ENCODE measurements around the gene EOGT.

EOGT gene

GRCh38 chr3:69013253-69014021 lies at the start of gene EOGT:
Gene EOGT (minus strand): TSS chr3:69013684. CDS start chr3:69009846, 3,838 bp downstream.
- DNase-seq (ENCODE audit: low spot score): peak; percentile 87

- no peak for DNase-seq (ENCODE audit: low spot score)
Measured at GRCh38 chr3:69059688-69060087, 46.2 kb upstream of the EOGT start.

DNA sequence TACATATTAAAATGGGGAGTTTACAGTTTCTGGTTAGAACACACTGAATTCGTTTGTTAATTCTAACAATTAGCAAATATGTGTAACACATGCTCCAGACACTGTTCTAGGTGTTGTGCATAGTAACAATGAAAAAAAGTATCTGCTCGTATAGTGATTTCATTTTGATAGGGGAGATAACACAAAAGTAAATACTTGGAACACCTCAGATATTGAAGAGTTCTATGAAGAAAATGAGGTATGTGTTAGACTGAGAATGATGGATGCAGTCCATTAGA lies 45.4 kb upstream of the EOGT start:
- no peak for DNase-seq (ENCODE audit: low spot score)

DNA sequence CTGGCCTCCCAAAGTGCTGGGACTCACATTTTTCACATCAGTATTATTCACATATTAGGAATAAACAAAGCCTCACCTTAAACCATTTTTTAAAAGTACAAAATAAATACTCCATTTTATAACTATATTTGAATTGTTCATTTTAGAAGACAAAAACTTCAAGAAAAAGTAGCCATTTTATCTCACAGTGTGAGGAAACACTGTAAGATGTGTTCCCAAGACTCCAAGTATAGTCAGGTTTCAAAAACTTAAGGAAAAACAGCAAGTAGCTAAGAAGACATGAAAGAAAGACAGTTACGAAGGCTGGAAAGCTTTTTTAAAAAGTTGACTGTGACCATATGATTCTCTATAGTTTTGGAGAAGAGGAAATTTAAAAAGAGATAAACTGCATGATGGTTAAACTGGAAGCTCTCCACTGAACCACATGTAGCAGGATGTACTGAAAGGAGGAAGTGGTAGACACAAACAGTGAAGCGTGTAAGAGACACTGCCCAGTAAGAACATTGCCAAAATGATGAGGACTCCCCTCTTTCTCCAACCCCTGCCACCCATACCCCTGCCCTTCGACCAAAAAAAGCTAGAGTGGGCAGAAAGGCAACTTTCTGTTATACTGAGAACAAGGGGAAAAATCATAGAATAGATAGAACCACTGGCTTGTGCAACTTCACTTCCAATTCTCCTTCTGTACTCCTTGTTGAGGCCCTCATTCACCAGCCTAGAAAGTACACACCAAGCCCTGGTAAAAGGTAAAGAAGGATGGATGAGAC lies 44.9 kb upstream of the EOGT start:
- DNase-seq (ENCODE audit: low spot score): no peak

DNA sequence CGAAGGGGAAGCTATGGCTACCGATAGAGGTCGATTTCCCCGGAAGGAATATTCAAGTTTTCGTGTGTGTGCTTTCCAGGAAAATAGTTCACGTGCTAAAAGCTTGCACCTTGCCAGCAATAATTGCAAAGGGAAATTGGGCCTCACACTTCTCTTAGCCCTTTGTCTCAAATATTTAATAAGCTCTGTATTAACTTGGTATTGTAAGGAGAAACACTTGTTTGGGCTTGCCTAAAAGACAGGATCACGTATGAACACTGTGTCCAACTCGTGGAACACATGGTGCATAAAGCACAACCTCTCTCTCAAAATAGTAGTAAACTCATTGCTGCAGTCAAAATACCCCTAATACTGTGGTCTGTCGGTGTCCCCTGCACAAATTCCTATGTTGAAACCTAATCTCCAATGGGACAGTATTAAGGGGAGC lies 39.0 kb upstream of the EOGT start:
- DNase-seq (ENCODE audit: low spot score): peak; percentile 2

DNA sequence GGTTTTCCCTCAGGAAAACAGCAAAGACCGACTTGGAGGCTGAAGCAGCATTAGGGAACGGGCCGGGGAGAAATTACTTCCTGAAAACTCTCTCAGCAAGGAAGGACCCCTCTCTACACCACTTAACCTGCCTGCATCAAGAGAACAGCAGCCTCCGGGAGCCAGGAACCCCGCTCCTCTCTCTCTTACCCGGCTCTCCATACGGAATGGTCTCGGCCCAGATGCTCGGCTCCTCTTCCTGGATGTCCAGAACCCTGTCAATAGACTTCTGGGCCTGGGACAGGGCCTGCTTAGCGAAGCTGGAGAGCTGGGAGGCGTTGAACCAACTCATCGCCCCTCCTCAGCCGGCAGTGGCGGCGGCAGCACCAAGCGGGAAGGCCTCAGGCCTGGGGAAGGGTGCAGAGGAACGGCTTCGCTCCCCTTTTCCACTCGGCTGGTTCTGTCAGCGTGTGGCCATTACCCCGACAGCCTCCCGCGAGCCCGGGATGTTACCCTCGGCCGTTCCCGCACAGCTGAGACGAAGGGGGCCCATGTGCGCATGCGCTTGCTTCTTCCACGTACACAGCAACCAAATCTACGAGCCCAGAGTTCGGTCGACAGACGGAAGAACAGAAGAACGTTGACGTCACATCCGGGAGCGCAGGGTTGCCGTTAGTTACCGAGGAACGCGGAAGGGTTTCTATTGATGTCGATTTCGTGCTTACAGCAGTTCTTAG lies 38.4 kb upstream of the EOGT start, which contains the start of gene TMF1:
Gene TMF1, minus strand, starts transcription at position 578 of the 716 bp plus-strand sequence. Its CDS starts 247 bp downstream, at position 331.
- DNase-seq (ENCODE audit: low spot score): peak; percentile 99

DNA sequence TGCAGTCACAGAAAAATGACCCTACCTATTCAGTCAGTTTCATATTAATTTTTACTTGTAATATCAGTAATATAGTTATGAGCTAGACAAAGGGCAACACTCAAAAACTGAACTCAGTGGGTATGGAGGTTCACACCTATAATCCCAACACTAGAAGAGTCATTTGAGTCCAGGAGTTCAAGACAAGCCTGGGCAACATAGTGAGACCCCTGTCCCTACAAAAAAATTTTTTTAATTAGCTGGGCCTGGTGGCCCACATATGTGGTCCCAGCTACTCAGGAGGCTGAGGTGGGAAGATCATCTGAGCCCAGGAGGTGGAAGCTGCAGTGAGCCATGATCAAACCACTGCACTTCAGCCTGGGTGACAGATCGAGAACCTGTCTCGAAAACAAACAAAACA lies 35.5 kb upstream of the EOGT start:
- DNase-seq (ENCODE audit: low spot score): no peak

DNA sequence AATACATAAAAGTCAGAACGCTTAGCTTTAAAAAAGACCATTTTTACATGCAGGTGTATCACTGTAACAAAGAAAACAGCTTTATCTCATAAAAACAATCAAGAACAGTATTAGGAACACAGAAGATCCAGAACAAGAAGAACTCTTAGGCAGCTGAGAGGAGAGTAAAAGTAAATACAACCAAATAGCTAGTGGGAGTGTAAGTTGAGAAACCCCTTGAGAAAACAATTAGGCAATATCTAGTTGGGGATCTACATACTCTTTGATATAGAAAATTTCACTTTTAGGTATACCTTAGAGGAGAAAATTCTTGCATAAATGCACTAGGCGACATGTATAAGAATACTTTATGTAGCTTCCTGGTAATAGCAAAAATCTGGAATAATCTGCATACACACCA lies 31.1 kb upstream of the EOGT start:
- DNase-seq (ENCODE audit: low spot score): no peak

- no peak for DNase-seq (ENCODE audit: low spot score)
Measured at GRCh38 chr3:69033470-69033869, 20.0 kb upstream of the EOGT start.

- no peak for DNase-seq (ENCODE audit: low spot score)
Measured at GRCh38 chr3:69032737-69033136, 19.3 kb upstream of the EOGT start.

DNA sequence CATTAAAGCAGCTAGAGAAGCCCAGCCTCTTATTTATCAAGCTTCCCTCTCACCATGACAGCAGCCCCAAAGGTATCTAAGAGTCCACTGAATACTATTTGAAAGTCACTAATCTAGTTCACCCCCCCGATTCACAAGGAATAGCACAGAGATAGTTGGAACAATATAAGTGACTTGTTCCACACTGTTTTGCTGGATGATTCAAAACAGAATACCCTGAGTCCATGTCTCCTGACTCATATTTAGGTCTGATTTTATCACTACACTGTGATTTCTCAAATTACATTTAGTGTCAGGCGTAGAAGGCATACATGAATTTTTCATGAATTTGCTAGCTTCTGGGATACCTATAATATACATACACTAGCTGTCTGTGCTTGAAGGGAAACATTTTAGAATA lies 18.7 kb upstream of the EOGT start:
- DNase-seq (ENCODE audit: low spot score): no peak

DNA sequence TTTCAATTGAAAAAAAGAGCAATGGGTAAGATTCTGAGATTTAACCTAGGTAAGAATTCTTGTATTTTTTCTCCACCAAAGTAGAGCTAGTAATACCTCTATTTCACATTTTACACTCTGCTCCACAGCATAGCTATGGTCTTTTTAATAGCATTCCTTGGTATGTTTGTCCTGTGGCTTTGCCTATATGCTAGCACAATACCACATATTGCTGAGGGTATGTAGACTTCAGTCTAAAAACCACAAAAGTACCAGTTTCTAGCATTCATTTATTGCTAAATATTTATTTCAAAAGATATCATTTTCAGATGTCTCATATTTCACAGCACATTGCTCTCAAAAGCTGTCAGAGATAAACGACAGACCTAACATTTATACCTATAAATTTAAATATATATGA lies 18.2 kb upstream of the EOGT start:
- no peak for DNase-seq (ENCODE audit: low spot score)

GRCh38 chr3:69020857-69021256 lies 7.4 kb upstream of the EOGT start:
- no peak for DNase-seq (ENCODE audit: low spot score)

GRCh38 chr3:69020424-69020823 lies 6.9 kb upstream of the EOGT start:
- no peak for DNase-seq (ENCODE audit: low spot score)

DNA sequence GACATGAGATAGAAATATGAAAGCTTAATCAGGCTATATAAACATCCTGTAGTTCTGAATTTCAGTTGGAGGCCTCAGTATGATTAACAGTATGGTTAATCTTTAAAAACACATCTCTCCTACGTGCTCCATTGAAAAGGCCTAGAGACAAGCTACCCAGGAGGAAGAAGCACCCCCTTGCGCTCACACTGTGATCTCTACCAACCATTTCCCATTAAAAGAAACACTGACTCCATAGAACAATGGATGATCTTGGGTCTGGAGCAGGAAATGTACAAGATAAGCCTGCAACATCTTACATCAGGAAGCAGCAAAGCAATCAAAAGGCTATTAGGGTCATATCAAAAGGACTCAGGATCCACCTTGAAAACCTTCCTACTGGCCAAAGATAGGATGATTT lies 3.4 kb upstream of the EOGT start:
- DNase-seq (ENCODE audit: low spot score): no peak

DNA sequence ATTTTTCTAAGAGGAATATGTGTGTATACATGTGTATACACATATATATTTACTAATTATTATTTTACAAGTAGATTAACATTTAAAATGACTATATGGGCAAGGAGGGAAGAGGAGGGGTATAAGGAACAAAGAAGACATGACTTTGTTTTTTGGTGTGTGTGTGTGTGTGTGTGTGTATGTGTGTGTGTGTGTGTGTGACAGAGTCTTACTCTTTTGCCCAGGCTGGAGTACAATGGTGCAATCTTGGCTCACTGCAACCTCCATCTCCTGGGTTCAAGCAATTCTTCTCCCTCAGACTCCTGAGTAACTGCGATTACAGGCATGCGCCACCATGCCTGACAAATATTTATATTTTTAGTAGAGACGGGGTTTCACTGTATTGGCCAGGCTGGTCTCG lies 2.6 kb upstream of the EOGT start:
- no peak for DNase-seq (ENCODE audit: low spot score)

- DNase-seq (ENCODE audit: low spot score): no peak
Measured at GRCh38 chr3:69014022-69014580, 617 bp upstream of the EOGT start.

DNA sequence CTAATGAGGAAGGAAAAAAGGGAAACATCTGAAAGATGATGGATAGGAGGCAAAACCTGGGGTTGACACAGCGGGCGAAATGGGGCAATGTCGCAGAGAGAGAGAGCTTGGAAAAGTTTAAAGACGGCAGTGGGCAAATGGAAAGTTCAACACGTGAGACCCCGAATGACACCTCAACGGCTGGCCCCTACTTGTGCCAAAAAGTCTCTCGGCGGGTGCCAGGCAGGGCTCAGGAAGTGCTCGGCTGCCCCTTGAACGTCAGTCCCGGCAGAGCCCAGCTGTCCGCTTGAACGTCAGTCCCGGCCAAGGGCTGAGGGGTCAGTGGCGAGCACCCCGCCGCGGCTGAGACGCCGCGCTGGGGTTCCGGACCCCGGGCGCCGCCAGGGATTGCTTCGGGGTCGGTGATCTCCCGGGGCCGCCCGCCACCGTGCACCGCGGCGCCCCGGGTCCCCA lies 658 bp downstream of the EOGT start:
- peak; percentile 53 for DNase-seq (ENCODE audit: low spot score)

- DNase-seq (ENCODE audit: low spot score): peak; percentile 60
Measured at GRCh38 chr3:69012100-69012799, 1.2 kb downstream of the EOGT start.

DNA sequence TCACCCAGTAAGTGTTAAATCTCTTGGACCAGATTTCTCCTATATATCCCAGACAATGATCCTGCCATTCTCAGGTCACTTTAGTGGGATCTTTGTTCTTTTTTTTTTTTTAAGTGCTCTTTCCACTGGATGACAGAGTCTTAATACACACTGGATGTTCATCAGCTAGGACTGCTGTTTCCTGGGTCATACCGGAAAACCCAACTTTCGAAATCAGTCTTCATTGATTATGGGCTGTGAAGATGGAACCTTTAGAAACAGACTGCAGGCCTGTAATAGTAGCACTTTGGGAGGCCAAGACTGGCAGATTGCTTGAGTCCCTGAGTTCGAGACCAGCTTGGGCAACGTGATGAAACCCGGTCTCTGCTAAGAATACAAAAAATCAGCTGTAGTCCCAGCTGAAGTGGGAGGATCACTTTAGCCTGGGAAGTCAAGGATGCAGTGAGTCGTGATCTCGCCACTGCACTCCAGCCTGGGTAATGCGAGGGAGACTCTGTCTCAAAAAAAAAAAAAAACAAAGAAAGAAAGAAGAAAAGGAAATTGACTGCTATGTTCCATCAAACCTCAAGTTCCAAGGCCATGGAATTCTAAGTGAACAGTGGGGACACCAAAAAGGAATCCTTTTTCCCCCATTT lies 2.3 kb downstream of the EOGT start:
- no peak for DNase-seq (ENCODE audit: low spot score)
